ENCODE data around the gene PRMT1.

Gene PRMT1

DNA sequence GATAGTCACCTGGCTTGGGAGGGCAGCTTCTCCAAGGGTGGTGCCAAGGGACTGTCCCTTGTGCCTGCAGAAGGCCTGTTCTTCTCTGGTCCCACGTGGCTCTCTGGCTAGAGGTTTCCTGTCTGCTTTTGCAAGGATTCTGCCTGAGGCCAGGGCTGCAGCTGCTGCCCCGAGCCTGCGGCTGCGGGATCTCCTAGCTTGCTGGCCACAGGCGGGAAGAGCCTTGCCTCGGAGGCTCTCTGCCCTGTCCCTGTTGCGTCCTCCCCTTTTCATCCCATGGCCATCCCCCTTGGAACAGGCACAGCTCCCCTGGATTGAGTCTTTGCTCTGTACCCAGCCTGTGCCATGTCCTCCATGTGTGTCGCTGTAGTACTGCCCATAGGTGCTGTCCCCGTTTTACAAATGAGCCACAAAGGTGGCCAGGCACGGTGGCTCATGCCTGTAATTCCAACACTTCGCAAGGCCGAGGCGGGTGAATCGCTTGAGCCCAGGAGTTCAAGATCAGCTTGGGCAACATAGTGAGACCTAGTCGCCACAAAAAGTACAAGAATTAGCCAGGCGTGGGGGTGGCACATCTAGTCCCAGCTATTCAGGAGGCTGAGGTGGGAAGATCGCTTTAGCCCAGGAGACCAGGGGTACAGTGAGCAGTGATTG, 20.5 kb upstream of the PRMT1 start:
- H3K36me3 ChIP-seq (ENCODE audit: insufficient read depth), result 0 out of 2 replicates have a peak, but pooled peaks cover 3% of the 10 kb centered on the region

DNA sequence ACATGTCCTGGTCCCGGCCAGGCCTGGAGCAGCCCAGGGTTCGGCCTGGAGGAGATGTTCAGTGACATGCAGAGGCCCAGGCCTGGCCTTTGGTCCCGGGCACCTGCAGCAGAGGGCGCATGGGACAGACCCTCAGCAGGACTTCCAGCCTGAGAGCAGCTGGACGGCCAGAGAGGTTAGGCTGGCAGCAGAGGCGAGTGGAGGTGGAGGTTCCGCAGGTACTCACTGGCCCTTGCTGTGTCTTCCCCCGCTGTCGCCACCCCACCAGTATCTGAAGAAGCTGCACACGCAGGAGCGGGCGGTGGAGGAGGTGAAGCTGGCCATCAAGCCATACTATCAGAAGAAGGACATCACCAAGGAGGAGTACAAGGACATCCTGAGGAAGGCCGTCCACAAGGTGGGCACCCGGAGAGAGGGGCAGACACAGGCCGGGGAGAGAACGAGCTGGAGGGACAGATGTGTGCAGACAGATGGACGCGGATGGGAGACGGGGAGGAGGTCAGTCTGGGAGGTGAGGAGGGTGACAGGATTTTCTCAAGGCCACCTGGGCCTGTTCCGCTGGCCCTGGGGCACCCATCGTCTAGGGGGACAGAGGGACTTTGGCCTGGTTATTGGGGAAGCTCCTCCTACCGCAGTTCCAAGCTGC, 19.5 kb upstream of the PRMT1 start:
- Histone ChIP-seq H3K4me2 (no peak overlapping the region), H3K27ac (no peak overlapping the region), H4K20me1 (ENCODE audit: insufficient read depth) (no peaks in the 10 kb centered on the region), H3K79me2 (ENCODE audit: insufficient read depth, low read depth) (peaks cover 2% of the 10 kb centered on the region; the same call in 1 of the 2 replicates), H3K27me3 (ENCODE audit: insufficient read depth, low read depth) (no peaks in the 10 kb centered on the region), H3K4me1 (ENCODE audit: low read depth, poor library complexity, severe bottlenecking) (peaks cover 8% of the 10 kb centered on the region), H2AFZ (ENCODE audit: low read depth) (no peak overlapping the region), H3K36me3 (ENCODE audit: insufficient read depth) (0 out of 2 replicates have a peak, but pooled peaks cover 3% of the 10 kb centered on the region), H3K4me3 (IDR thresholded peaks at IDR 0.05; ENCODE audit: insufficient read depth, low read depth, low read length) (no peak overlapping the region), H3K9ac (no peak overlapping the region)
- TF ChIP-seq, protein P1, sequence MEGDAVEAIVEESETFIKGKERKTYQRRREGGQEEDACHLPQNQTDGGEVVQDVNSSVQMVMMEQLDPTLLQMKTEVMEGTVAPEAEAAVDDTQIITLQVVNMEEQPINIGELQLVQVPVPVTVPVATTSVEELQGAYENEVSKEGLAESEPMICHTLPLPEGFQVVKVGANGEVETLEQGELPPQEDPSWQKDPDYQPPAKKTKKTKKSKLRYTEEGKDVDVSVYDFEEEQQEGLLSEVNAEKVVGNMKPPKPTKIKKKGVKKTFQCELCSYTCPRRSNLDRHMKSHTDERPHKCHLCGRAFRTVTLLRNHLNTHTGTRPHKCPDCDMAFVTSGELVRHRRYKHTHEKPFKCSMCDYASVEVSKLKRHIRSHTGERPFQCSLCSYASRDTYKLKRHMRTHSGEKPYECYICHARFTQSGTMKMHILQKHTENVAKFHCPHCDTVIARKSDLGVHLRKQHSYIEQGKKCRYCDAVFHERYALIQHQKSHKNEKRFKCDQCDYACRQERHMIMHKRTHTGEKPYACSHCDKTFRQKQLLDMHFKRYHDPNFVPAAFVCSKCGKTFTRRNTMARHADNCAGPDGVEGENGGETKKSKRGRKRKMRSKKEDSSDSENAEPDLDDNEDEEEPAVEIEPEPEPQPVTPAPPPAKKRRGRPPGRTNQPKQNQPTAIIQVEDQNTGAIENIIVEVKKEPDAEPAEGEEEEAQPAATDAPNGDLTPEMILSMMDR (conservative IDR thresholded peaks at IDR 0.05; ENCODE audit: low read depth, low read length), result no peak

More for the DNA sequence above, 20.5 kb upstream of the PRMT1 start:
- H3K4me2 ChIP-seq, result no peak overlapping the region
- no peak overlapping the region for H2AFZ ChIP-seq (ENCODE audit: low read depth)
- H3K27ac ChIP-seq, result no peak overlapping the region
- no peaks in the 10 kb centered on the region for H3K4me1 ChIP-seq (ENCODE audit: low read depth, poor library complexity, severe bottlenecking)
- no peaks in the 10 kb centered on the region; the same call in 1 of the 2 replicates for H3K79me2 ChIP-seq (ENCODE audit: insufficient read depth, low read depth)
- H3K27me3 ChIP-seq (ENCODE audit: insufficient read depth, low read depth), result no peaks in the 10 kb centered on the region
- H3K4me3 ChIP-seq (IDR thresholded peaks at IDR 0.05; ENCODE audit: insufficient read depth, low read depth, low read length), result no peak overlapping the region
- H3K9ac ChIP-seq, result no peak overlapping the region
- no peaks in the 10 kb centered on the region for H4K20me1 ChIP-seq (ENCODE audit: insufficient read depth)
- TF ChIP-seq, protein P1 (conservative IDR thresholded peaks at IDR 0.05; ENCODE audit: low read depth, low read length), result no peak

DNA sequence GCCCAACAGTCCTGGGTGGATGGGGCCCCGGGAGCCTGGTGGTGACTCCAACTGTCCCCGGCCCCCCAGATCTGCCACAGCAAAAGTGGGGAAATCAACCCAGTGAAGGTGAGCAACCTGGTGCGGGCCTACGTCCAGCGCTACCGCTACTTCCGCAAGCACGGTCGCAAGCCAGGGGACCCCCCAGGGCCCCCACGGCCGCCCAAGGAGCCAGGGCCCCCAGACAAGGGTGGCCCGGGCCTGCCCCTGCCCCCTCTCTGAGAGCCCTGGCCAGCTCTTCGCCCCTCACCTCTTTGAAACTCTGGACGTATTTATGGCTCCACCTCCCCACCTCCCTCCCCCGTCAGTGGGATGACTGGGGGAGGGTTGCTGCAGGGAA, 18.9 kb upstream of the PRMT1 start:
- H2AFZ ChIP-seq (ENCODE audit: low read depth), result no peak overlapping the region
- H4K20me1 ChIP-seq (ENCODE audit: insufficient read depth), result no peaks in the 10 kb centered on the region
- no peak overlapping the region for H3K27ac ChIP-seq
- H3K79me2 ChIP-seq (ENCODE audit: insufficient read depth, low read depth), result peaks cover 4% of the 10 kb centered on the region; the same call in 1 of the 2 replicates
- H3K9ac ChIP-seq, result no peak overlapping the region
- H3K36me3 ChIP-seq (ENCODE audit: insufficient read depth), result 0 out of 2 replicates have a peak, but pooled peaks cover 3% of the 10 kb centered on the region
- H3K4me2 ChIP-seq, result no peak overlapping the region
- H3K27me3 ChIP-seq (ENCODE audit: insufficient read depth, low read depth), result no peaks in the 10 kb centered on the region
- no peak overlapping the region for H3K4me3 ChIP-seq (IDR thresholded peaks at IDR 0.05; ENCODE audit: insufficient read depth, low read depth, low read length)
- peaks cover 13% of the 10 kb centered on the region for H3K4me1 ChIP-seq (ENCODE audit: low read depth, poor library complexity, severe bottlenecking)
- TF ChIP-seq, protein P1 (conservative IDR thresholded peaks at IDR 0.05; ENCODE audit: low read depth, low read length), result no peak

DNA sequence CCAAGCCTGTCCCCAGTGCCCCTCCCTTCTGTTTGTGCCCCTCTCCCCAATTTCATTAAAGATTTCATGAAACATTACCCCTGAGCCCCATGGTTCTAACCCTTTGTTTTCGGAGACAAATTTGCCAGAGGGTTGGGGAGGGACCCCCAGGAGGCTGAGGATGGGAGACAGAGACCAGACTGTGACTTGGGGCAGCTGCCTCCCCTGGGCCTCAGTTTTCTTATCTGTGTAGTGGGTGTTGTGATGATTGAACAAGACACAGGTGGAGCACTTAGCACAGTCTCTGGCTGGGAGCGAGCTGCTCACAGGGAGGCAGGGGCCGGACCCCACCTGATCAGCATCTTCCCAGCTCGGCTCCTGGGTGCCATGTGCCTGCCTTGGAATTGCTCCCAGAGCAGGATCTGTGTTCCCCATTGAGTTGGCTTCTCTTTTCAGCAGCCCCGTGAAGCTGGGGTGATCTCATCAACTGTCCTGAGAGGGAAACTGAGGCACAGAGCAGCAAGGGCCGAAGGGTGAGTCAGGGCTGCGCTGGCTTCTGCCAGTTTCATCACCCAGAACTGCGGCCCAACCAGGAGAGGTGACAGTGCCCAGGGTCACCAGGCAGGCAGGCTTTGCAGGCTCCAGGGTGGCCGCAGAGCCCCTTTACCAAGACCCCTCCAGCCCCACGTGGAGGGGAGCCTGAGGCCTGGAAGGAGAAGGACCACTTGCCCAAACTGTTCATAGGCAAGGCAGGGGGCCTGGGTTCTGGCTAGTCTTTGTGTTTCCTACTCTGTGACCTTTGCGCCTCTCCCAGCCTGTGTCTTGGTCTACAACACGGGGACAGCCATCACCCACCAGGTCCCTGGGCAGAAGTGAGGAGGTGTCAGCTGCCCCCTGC, 18.3 kb upstream of the PRMT1 start:
- H3K27me3 ChIP-seq (ENCODE audit: insufficient read depth, low read depth), result no peaks in the 10 kb centered on the region
- H3K4me1 ChIP-seq (ENCODE audit: low read depth, poor library complexity, severe bottlenecking), result peaks cover 18% of the 10 kb centered on the region
- 0 out of 2 replicates have a peak, but pooled peaks cover 3% of the 10 kb centered on the region for H3K36me3 ChIP-seq (ENCODE audit: insufficient read depth)
- H3K4me3 ChIP-seq (IDR thresholded peaks at IDR 0.05; ENCODE audit: insufficient read depth, low read depth, low read length), result no peak overlapping the region
- no peak overlapping the region for H2AFZ ChIP-seq (ENCODE audit: low read depth)
- no peak overlapping the region for H3K27ac ChIP-seq
- H3K79me2 ChIP-seq (ENCODE audit: insufficient read depth, low read depth), result peaks cover 4% of the 10 kb centered on the region; the same call in 1 of the 2 replicates
- H3K4me2 ChIP-seq, result no peak overlapping the region
- H3K9ac ChIP-seq, result no peak overlapping the region
- TF ChIP-seq, protein P1 (conservative IDR thresholded peaks at IDR 0.05; ENCODE audit: low read depth, low read length), result no peak
- H4K20me1 ChIP-seq (ENCODE audit: insufficient read depth), result no peaks in the 10 kb centered on the region

Measured in KMS-11 (cell line).